Measurements from ENCODE around the gene CHCHD10.
A peak's percentile ranks its signal among the peaks of the same experiment; 100 is the strongest.

The CHCHD10 gene

DNA sequence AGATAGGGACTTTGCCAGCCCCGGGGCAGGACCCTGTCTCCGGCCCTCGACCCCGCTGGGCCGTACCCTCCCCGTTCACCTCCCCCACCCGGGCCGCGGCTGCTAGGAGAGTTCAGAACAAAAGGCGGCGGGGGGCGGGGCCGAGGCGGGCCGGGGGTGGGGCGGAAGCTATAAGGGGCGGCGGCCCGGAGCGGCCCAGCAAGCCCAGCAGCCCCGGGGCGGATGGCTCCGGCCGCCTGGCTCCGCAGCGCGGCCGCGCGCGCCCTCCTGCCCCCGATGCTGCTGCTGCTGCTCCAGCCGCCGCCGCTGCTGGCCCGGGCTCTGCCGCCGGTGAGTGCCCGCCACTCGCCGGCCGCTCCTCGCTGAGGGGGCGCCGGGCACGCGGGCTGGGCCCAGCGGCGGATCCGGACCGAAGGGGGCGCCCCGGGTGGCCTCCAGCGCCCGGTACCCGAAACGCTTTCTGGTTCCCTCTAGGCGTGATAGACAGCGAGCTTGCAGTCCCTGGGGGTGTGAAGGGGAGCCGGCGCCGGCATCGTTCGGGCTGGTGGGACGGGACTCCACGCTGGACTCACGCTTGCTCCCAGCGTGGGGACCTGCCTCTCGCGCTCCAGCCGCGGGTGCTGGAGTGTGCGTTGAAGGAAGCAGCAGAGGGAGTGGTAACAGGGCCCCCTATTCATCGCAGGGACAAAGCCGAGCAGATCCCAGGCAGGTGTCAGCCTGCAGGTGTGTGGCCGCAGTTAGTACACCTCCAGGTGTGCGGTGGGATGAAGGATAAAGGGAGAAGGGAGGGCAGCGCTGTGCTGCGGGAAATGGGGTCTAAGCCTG is 5.1 kb upstream of the CHCHD10 start, which contains the start of gene MMP11:
TSS of gene MMP11 (plus strand) at position 201 of the 825 bp plus-strand sequence. CDS start at position 223, 22 bp downstream.
- no peak for DNase-seq (ENCODE audit: low read depth)

DNA sequence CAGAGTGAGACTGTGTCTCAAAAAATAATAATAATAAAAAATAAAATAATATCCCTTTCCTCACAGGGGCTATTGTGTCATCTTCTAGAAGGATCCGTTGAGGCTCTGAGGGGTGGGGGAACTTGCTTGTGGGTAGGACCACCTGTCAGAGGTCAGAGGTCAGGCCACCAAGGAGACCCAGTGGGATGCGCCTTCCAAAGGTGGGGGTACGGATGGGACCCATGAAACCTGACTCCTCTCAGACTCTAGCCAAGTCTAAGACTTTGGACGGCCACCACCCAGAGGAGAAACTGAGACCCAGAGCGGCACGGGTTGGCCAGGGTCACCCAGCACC is 4.5 kb upstream of the CHCHD10 start:
- no peak for DNase-seq (ENCODE audit: low read depth)

DNA sequence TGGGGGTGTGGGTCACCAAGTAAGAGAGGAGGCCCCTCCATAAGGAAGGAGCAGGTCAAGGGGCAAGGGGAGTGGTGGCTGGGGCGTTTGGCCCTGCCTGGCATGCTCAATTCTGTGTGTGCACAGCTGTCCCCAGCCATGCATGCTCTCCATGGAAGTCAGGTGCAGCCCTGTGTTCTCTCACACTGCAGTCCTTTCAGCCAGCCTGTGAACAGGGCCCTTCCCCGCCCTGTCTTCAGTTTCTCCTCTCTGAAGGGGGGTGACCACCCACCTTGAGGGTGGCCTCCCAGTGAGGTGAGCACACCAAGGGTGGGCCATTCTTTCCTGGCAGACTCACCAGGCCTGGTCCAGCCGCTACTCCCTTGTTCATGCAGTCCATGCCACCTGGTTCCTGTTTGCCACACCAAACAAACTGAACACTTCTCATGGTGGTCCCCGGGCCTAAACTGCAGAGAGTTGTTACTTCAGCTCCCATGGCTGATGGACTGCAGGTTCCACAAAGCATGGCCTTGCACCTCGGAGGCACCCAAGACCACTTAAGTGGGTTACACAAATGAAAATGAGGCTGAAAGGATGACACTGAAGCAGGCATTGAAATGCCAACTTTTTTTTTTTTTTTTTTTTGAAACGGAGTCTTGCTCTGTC is 1.7 kb upstream of the CHCHD10 start:
- DNase-seq (ENCODE audit: low read depth): no peak

GRCh38 chr22:23767303-23767672 is 484 bp downstream of the CHCHD10 start:
- no peak for DNase-seq (ENCODE audit: low read depth)

GRCh38 chr22:23764899-23765881 is 2.6 kb downstream of the CHCHD10 start:
- no peak for DNase-seq (ENCODE audit: low read depth)

GRCh38 chr22:23763954-23764353 is 3.8 kb downstream of the CHCHD10 start:
- no peak for DNase-seq (ENCODE audit: low read depth)

DNA sequence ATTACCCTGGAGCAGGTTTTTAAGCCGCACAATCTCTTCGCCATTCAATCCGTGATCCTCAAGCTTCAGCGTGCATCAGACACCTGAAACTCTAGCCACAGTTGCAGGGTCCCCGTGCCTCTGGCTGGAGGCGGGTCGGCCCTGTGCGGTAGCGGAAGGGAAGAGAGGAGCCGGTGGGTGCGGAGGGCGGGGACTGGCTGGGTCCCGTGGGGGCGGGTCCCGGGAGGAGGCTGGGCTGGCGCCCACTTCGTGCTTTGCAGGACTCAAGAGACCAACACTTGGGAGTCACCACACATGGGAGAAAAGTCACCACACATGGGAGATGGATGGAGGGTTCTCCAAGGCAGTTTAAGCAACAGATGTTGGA is 4.2 kb downstream of the CHCHD10 start:
- no peak for DNase-seq (ENCODE audit: low read depth)

DNA sequence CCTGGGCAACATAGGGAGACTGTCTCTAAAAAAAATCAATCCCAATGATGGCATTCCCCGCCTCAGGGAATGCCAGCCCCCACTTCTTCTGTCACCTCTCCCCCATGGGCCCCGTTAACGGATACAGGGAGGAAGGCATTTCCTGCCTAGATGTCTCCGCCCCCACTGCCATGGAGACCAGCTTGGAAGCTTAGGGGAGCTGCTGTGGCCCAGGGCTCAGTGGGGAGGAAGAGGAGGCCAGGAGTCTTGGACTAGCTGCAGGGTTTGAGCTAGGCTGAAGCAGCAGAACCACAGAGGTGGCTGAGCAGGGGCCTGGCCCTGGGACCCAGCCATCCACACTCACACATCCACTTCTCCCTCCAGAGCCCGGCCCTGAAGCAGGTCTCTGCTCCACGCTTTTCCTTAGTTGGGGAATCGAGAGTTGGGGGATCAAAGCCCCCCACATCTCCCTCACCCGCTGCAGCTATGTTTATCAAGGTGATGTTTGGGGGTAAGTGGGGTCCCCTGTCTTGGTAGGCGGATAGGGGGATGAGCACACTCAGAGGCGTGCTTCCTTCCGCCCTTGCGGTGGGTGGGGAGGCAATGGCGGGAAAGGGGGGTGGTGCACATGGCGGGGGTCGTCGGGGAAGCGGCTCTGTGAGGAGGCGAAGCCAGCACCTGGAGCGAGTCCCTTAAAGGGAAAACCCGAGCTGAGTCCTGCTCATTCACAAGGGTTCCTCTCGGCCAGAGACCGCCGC is 4.8 kb downstream of the CHCHD10 start, which contains the start of gene C22orf15:
TSS of gene C22orf15 (plus strand) at position 149 of the 737 bp plus-strand sequence. CDS start at position 466, 317 bp downstream.
- no peak for DNase-seq (ENCODE audit: low read depth)

GRCh38 chr22:23760056-23760455 is 7.7 kb downstream of the CHCHD10 start:
- no peak for DNase-seq (ENCODE audit: low read depth)

DNA sequence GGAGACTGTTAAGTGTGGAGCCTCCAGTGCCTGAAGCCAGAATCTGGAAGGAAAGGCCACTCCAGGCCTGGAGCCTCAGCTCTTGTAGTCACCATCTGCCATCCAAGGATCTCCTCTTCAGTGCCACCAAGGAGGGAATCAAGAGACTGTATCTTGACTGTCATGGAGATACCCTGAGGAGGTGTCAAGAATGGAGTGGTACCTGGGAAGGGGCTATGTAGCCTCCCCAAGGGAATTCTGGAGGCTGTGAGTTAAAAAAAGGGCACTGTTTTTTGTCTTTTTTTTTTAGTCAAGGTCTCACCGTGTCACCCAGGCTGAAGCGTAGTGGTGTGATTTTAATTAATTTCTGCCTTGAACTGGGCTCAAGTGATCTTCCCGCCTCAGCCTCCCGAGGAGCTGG is 8.2 kb downstream of the CHCHD10 start:
- DNase-seq (ENCODE audit: low read depth): no peak

DNA sequence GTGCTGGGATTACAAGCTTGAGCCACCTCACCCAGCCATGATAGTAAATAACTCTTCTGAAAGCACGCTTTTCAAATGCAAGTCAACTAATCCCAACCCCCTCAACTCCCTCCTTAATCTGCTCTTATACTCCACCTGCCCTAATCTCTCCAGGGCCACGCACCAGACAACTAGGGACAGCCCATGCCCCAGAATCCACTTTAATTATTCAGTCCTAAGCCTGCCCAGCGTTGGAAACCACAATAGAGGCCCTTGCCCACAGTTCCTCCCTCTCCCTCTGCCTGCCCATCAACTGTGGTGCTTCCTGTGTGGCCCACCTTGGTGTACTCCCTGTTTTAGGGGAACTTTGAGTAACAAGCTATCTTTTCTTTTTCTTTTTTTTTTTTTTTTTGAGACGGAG is 10.9 kb downstream of the CHCHD10 start:
- DNase-seq (ENCODE audit: low read depth): no peak

DNA sequence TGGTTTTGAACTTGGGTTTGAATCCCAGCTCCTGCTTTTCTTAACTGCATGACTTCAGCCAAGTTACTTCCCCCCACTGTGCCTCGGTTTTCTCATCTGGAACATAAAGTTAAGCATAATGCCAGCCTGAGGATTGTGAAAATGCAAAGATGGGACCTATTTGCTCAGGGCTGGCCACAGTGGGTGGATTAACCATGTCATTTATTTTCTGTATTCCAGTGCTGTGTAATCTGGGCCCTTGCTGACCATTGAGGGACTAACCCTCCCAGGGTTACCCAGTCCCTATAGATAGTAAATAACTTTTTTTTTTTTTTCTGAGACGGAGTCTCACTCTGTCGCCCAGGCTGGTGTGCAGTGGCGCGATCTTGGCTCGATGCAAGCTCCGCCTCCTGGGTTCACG is 12.1 kb downstream of the CHCHD10 start:
- no peak for DNase-seq (ENCODE audit: low read depth)

- no peak for DNase-seq (ENCODE audit: low read depth)
These were observed 12.7 kb downstream of the CHCHD10 start for GRCh38 chr22:23754980-23755636.

DNA sequence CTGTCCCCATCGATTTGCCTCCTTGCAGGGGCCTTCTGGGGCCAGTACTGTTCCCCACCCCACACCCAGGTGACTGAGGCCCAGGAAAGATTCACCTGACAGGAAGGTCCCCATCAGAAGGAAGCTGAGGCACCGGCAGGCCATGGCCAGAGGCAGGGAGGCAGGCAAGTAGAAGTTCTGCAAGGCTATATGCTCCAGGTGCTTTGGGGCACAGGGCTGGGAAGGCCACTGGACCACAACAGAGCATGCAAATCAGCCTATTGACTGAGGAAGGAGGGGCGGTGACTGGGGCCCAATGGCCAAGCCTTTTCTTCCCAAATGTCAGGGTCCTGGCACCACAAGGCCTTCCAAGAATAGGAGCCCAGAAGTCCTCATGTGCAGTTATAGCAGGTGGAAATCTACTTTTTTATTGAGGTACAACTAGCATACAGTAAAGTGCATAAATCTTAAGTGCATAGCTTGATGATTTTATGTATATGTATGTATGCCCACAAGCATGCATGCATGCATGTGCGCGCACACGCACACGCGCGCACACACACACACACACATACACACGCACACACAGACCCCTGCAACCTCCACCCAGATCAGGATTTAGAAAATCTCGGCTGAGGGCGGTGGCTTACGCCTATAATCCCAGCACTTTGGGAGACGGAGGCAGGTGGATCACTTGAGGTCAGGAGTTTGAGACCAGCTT is 13.4 kb downstream of the CHCHD10 start, which contains the start of gene VPREB3:
TSS of gene VPREB3 (minus strand) at position 206 of the 700 bp plus-strand sequence. CDS start at position 144, 62 bp downstream.
- no peak for DNase-seq (ENCODE audit: low read depth)

DNA sequence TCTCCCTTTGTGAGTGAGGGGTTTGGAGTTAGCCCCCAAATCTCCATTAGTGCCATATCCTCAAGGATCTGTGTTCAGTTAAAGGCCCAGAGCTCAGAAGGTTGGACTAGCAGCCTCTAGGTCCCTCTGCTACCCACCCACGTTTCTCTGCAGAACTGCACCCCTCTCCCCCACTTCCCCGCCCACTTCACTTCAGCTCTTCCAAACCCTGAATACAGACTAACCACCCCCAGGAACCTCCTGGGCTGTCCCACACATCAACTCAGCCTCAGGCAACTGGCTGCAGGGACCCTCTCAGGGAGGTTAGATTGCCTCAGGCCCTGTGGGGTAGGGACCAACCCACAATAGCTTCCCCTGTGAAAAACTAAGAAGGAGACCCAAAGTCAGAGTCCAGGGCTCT is 14.4 kb downstream of the CHCHD10 start:
- DNase-seq (ENCODE audit: low read depth): no peak

DNA sequence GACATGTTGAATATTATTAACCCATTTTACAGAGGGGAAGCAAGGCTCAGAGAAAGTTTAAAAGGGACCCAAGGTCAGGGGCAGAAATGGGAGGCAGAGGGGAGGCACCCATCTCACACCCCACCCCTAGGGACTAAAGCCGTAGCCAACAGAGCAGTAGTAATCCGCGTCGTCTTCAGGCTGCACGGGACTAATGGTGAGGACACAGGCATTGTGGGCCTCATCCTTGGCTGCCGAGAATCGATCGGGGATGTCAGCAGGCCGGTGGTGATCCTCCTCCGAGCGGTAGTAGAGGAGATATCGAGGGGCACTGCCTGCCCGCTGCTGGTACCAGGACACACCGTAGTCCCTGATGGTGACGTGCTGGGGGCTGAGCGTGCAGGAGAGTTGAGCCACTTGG is 15.0 kb downstream of the CHCHD10 start:
- DNase-seq (ENCODE audit: low read depth): no peak

- no peak for DNase-seq (ENCODE audit: low read depth)
These were observed 15.6 kb downstream of the CHCHD10 start for GRCh38 chr22:23752090-23752691.

DNA sequence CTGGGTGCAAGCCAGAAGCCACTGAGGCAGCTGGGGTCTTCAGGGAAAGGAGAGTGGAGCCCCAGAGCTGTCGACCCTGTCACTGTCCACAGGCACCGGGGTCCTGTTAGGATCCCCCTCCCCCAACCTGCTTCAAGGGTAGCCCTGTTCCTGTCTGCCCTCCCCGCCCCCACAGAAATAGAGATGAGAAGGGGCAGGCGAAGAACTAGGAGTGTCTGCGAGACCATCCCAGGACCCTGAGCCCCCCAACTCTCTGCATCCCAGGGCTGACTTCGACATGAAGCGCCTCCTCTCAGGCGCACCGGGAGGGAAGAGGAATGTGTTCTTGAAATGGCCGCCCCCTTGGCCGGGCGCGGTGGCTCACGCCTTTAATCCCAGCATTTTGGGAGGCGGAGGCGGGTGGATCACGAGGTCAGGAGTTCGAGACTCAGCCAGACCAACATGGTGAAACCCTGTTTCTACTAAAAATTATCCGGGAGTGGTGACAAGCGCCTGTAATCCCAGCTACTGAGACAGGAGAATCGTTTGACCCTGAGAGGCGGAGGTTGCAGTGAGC is 16.3 kb downstream of the CHCHD10 start:
- no peak for DNase-seq (ENCODE audit: low read depth)

DNA sequence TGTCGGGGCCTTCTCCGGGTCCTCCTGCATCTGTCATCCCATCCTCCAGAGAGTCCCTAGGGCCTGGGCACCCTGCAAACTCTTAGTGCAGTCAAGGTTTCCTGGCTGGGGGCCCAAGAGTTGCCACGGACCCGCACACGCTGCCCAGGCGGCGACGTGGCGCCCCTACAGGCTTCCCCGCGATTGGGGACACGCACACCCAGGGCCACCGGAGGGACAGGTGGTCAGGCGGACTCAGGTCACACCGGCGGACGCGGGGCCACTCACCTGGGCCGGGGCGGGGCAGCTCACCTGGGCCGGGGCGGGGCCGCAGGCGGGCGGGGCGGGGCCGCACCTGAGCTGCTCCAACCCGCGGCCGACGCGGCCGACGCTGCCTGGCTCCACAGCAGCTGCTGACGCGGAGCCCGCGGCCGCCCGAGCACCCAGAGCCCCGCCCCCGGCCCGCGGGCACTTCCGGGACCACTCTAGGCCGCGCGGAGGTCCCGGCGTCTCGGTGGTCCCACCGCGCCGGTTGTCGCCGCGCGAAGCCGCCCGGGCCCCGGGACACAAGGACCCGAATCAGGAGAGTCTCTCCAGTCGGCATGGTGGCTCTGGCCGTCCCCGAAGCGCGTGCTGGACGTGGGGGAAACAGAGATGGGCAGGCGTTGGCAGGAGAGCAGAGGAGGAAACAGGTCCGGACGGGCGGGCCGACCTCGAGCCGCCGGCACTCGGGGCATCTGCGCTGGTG is 16.9 kb downstream of the CHCHD10 start, which contains the start of gene ZNF70:
TSS of gene ZNF70 (minus strand) at position 399 of the 727 bp plus-strand sequence. CDS start 5,972 bp downstream, outside the sequence.
- peak; percentile 70 for DNase-seq (ENCODE audit: low read depth)

Measured in stimulated activated CD8-positive, alpha-beta memory T cell treated with anti-CD3 and anti-CD28 coated beads, Interleukin-15, amount 100 ng/mL, for 24 hours (primary cell).